ENCODE measurements around the gene CLMN. TPM values are rescaled to one million over a fixed set of nuclear protein-coding genes. Genes with fewer than 3 reads are reported as not detected.

CLMN gene
- total and polyA plus RNA-seq, 2 of the 4 experiments (the other 2 are of a cell fraction) = 0.10 to 0.18 TPM

- H2AK5ac ChIP-seq (ENCODE audit: low read depth, low read length) = peak within 1 kb of the TSS; percentile 55
- DNase-seq (peak; percentile 89), ATAC-seq (ENCODE audit: low read depth) (peak; percentile 95)
- peak within 1 kb of the TSS; percentile 89 for H3K4ac ChIP-seq (ENCODE audit: low read depth, low read length)
- peak within 1 kb of the TSS; percentile 80 for H3K23ac ChIP-seq (ENCODE audit: low read depth, low read length)
- no peaks in the 10 kb centered on the region for H3K9me3 ChIP-seq (ENCODE audit: control insufficient read depth, insufficient read depth, low read length)
- H2BK15ac ChIP-seq (ENCODE audit: low read depth, low read length) = 0 out of 3 replicates have a peak within 1 kb of the TSS, but pooled peaks have one; percentile 78
- H4K8ac ChIP-seq (ENCODE audit: low read depth in 2 of 2, low read length in 2 of 2) = peak within 1 kb of the TSS; percentile 97 to 99
- H2BK20ac ChIP-seq (ENCODE audit: low read depth, low read length) = no peak within 1 kb of the TSS
- no peak for TF ChIP-seq ELK1 (IDR thresholded peaks at IDR 0.05; ENCODE audit: borderline replicate concordance, low read depth, low read length)
- peak; percentile 5; the same call in 1 of the 2 replicates for TF ChIP-seq FOS (IDR thresholded peaks at IDR 0.05; ENCODE audit: low read depth, low read length)
- no peak for TF ChIP-seq MAFK (IDR thresholded peaks at IDR 0.05; ENCODE audit: low read depth, low read length)
- TF ChIP-seq, protein P1, sequence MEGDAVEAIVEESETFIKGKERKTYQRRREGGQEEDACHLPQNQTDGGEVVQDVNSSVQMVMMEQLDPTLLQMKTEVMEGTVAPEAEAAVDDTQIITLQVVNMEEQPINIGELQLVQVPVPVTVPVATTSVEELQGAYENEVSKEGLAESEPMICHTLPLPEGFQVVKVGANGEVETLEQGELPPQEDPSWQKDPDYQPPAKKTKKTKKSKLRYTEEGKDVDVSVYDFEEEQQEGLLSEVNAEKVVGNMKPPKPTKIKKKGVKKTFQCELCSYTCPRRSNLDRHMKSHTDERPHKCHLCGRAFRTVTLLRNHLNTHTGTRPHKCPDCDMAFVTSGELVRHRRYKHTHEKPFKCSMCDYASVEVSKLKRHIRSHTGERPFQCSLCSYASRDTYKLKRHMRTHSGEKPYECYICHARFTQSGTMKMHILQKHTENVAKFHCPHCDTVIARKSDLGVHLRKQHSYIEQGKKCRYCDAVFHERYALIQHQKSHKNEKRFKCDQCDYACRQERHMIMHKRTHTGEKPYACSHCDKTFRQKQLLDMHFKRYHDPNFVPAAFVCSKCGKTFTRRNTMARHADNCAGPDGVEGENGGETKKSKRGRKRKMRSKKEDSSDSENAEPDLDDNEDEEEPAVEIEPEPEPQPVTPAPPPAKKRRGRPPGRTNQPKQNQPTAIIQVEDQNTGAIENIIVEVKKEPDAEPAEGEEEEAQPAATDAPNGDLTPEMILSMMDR (conservative IDR thresholded peaks at IDR 0.05; ENCODE audit: low read depth, low read length) = no peak
- TF ChIP-seq RAD21 (IDR thresholded peaks at IDR 0.05; ENCODE audit: low read length) = no peak
- no peak for TF ChIP-seq NFE2L2 (IDR thresholded peaks at IDR 0.05; ENCODE audit: low read depth, low read length)
- no peak for TF ChIP-seq CEBPB (IDR thresholded peaks at IDR 0.05; ENCODE audit: low read depth, low read length)
- TF ChIP-seq POLR2A (IDR thresholded peaks at IDR 0.05; ENCODE audit: low read depth, low read length) = peak; percentile 50; the same call in 1 of the 2 replicates
- TF ChIP-seq MAZ (IDR thresholded peaks at IDR 0.05; ENCODE audit: borderline replicate concordance, low read depth, low read length) = peak; percentile 96
- dilution Hi-C loops (cut with HindIII; ENCODE audit: low sequenced_read_pairs, unreplicated experiment) (no loop called here), in situ Hi-C loops (cut with MboI; ENCODE audit: low sequenced_read_pairs) (no loop called here), intact Hi-C loops (cut with micrococcal nuclease) (loop anchor here (5.0 kb wide), 1 partner anchor 60 kb away; no protein-coding TSS in a partner anchor)
- peaks cover 3% of the 10 kb centered on the region; the same call in 1 of the 2 replicates for H3K9me1 ChIP-seq (ENCODE audit: insufficient read depth, low read length)
- H4K20me1 ChIP-seq (ENCODE audit: insufficient read depth, low read length) = peaks cover 20% of the 10 kb centered on the region; the same call in 1 of the 2 replicates
- TSS peak; percentile 73 for BruUV-seq (replicated peaks)
- ChIA-PET CTCF (no interaction called here), POLR2A (ENCODE audit: unreplicated experiment) (no interaction called here)
- peak within 1 kb of the TSS; percentile 94 for H3K14ac ChIP-seq (replicated peaks; ENCODE audit: low read depth, low read length)
- peak within 1 kb of the TSS; percentile 96 for H3K56ac ChIP-seq (ENCODE audit: extremely low read depth, insufficient read depth, low read length)
- H4K5ac ChIP-seq (ENCODE audit: low read depth, low read length) = peak within 1 kb of the TSS; percentile 99
- peak within 1 kb of the TSS; percentile 95 for H4K91ac ChIP-seq (ENCODE audit: insufficient read depth, low read depth, low read length)
- peaks cover 2% of the 10 kb centered on the region; the same call in 1 of the 2 replicates for H3K4me1 ChIP-seq (ENCODE audit: control insufficient read depth, insufficient read depth, low read length)
- peak within 1 kb of the TSS; percentile 89 for H2BK5ac ChIP-seq (ENCODE audit: low read depth, low read length, poor library complexity, severe bottlenecking)
- H2AFZ ChIP-seq (replicated peaks; ENCODE audit: low read length, poor library complexity) = peak within 1 kb of the TSS; percentile 99
- H3K27ac ChIP-seq (ENCODE audit: insufficient read depth, low read length) = peak within 1 kb of the TSS; percentile 99
- H3K18ac ChIP-seq (ENCODE audit: low read depth, low read length) = peak within 1 kb of the TSS; percentile 90
- no peaks in the 10 kb centered on the region for H3K36me3 ChIP-seq (ENCODE audit: control insufficient read depth, insufficient read depth, low read length)
- peak within 1 kb of the TSS; percentile 80 for H2BK120ac ChIP-seq (ENCODE audit: low read depth, low read length)
- H3K79me1 ChIP-seq (ENCODE audit: low read depth in 1 of 2, low read length in 2 of 2) = peaks cover 5 to 39% of the 10 kb centered on the region in 2 experiments; a peak in 3 of 4 replicates
- peak within 1 kb of the TSS; percentile 98 for H3K4me2 ChIP-seq (ENCODE audit: low read depth, low read length)
- H3K27me3 ChIP-seq (ENCODE audit: control insufficient read depth, insufficient read depth, low read length) = no peaks in the 10 kb centered on the region
- H3K9ac ChIP-seq (ENCODE audit: low read depth, low read length) = peak within 1 kb of the TSS; percentile 99
- peak within 1 kb of the TSS; percentile 89 for H2AK9ac ChIP-seq (replicated peaks; ENCODE audit: low read depth, low read length, poor library complexity)
- 0% methylated on average over 38 of the region's 77 CpGs; no CpG with 5 or more reads in 1 of the 2 experiments for WGBS, 2 experiments (ENCODE audit: extremely low coverage in 2 of 2, insufficient read length in 1 of 2)
- H3K4me3 ChIP-seq (ENCODE audit: insufficient read depth, low read depth, low read length) = peak within 1 kb of the TSS; percentile 91
Observed at GRCh38 chr14:95157327-95158189, 162.2 kb downstream of the CLMN start, which contains the start of gene DICER1. Gene DICER1, minus strand, starts transcription at chr14:95157529. Its CDS starts 24,071 bp downstream, at chr14:95133458.

All from IMR-90 (cell line).